Measurements from ENCODE around the gene NID1.

DNA sequence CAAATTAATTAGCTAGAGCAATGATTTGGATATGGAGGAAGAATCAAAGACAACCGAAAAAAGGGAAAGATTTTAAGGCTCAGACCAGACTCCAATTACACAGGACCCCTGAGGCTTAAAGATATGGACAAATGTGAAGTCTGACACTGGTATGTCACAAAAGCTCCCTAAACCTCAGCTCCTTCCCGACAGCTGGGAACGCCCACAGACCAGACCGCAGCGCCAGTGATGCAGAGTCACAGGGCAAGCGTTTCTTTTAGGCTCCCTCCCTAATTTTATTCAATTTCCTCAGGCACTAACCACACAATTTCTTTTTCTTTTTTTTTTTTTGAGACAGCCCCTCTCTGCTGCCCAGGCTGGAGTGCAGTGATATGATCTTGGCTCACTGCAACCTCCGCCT, 40.2 kb downstream of the NID1 start:
- TF ChIP-seq EZH2 (IDR thresholded peaks at IDR 0.05; ENCODE audit: insufficient read depth, poor library complexity, severe bottlenecking) = no peak
- TF ChIP-seq EZH2phosphoT487 (IDR thresholded peaks at IDR 0.05; ENCODE audit: insufficient read depth, low read depth) = no peak
